ENCODE measurements around the gene ACO1. TPM values are rescaled to one million over a fixed set of nuclear protein-coding genes. Genes with fewer than 3 reads are reported as not detected.

The ACO1 gene
- total and polyA plus RNA-seq, 12 donors: 7.1 to 77.6 (median 65.1) TPM

GRCh38 chr9:32414856-32415255 lies 30.4 kb downstream of the ACO1 start:
- peaks cover 0 to 98% (median 51%) of the 10 kb centered on the region in 9 donors for H3K36me3 ChIP-seq
- no peak overlapping the region for H3K27ac ChIP-seq
- no peak for ATAC-seq
- H3K4me1 ChIP-seq: no peaks in the 10 kb centered on the region
- H3K27me3 ChIP-seq: no peaks in the 10 kb centered on the region
- no peak for TF ChIP-seq CTCF (IDR thresholded peaks at IDR 0.05)
- WGBS, 2 donors: 87 to 93% methylated on average over 2 of the region's 2 CpGs
- H3K9me3 ChIP-seq: no peaks in the 10 kb centered on the region
- intact Hi-C loops (cut with DNase I): loop anchor here in 1 of 10 donors (10.0 kb wide), 1 partner anchor 50 kb away; no protein-coding TSS in a partner anchor
- H3K4me3 ChIP-seq: no peak overlapping the region
- DNase-seq: no peak

GRCh38 chr9:32419921-32420320 lies 35.5 kb downstream of the ACO1 start:
- DNase-seq (no peak), ATAC-seq (no peak)
- Histone ChIP-seq H3K9me3 (no peaks in the 10 kb centered on the region), H3K27ac (no peak overlapping the region), H3K4me1 (no peaks in the 10 kb centered on the region), H3K36me3 (peaks cover 0 to 100% (median 54%) of the 10 kb centered on the region in 9 donors), H3K27me3 (no peaks in the 10 kb centered on the region), H3K4me3 (no peak overlapping the region)
- no peak for TF ChIP-seq CTCF (IDR thresholded peaks at IDR 0.05)
- intact Hi-C loops (cut with DNase I): loop anchor here in 2 of 10 donors (10.0 kb wide), 2 partner anchors 45 to 55 kb away; no protein-coding TSS in a partner anchor
- 95% methylated on average over 2 of the region's 2 CpGs for WGBS, 2 donors

GRCh38 chr9:32422237-32422806 lies 37.9 kb downstream of the ACO1 start:
- Histone ChIP-seq H3K27ac (no peak overlapping the region), H3K4me3 (no peak overlapping the region), H3K27me3 (no peaks in the 10 kb centered on the region), H3K36me3 (peaks cover 0 to 100% (median 41%) of the 10 kb centered on the region in 9 donors), H3K9me3 (no peaks in the 10 kb centered on the region), H3K4me1 (peaks cover 0 to 12% (median 0%) of the 10 kb centered on the region in 9 donors)
- TF ChIP-seq CTCF (IDR thresholded peaks at IDR 0.05): no peak
- no peak for DNase-seq
- no peak for ATAC-seq
- intact Hi-C loops (cut with DNase I): loop anchor here in 1 of 10 donors (10.0 kb wide), 1 partner anchor 52 kb away; no protein-coding TSS in a partner anchor
- WGBS, 2 donors: 90% methylated on average over 7 of the region's 7 CpGs

- H3K4me1 ChIP-seq: peaks cover 0 to 13% (median 0%) of the 10 kb centered on the region in 9 donors
- no peaks in the 10 kb centered on the region for H3K9me3 ChIP-seq
- WGBS, 2 donors: 97% methylated on average over 4 of the region's 4 CpGs
- H3K4me3 ChIP-seq: no peak overlapping the region
- H3K27ac ChIP-seq: no peak overlapping the region
- no peaks in the 10 kb centered on the region for H3K27me3 ChIP-seq
- ATAC-seq: no peak
- no peak for TF ChIP-seq CTCF (IDR thresholded peaks at IDR 0.05)
- peaks cover 0 to 100% (median 31%) of the 10 kb centered on the region in 9 donors for H3K36me3 ChIP-seq
- intact Hi-C loops (cut with DNase I): loop anchor here in 1 of 10 donors (10.0 kb wide), 1 partner anchor 51 kb away; no protein-coding TSS in a partner anchor
- DNase-seq: no peak
These were observed 38.9 kb downstream of the ACO1 start for GRCh38 chr9:32423371-32423770.

All from heart right ventricle (tissue), 16 donors.